ENCODE measurements around the gene NPAS3.

- TF ChIP-seq POLR2AphosphoS5 (IDR thresholded peaks at IDR 0.05; ENCODE audit: borderline replicate concordance, low read depth, low read length) (no peak), EZH2 (IDR thresholded peaks at IDR 0.05) (no peak)
Observed at GRCh38 chr14:33715227-33715528, 776.5 kb downstream of the NPAS3 start.
